HFFc6 (cell line): ENCODE measurements around the gene MXD3. TPM values are rescaled to one million over a fixed set of nuclear protein-coding genes. Genes with fewer than 3 reads are reported as not detected.
A peak's percentile ranks its signal among the peaks of the same experiment; 100 is the strongest.

Source experiments
- DNase-seq: peaks from one replicate; pipeline ENCODE4 v3.0.0-alpha.2; 2018
- H3K27ac Mint-ChIP-seq: 2 replicates; pipeline ENCODE4 v1.8.0; 2020; ENCODE audit warnings: mild to moderate bottlenecking, mixed read lengths
- H3K27me3 Mint-ChIP-seq: 2 replicates; pipeline ENCODE4 v1.8.0; 2021; ENCODE audit warnings: mild to moderate bottlenecking, moderate library complexity, mixed read lengths; ENCODE audit not compliant: insufficient read depth
- H3K36me3 Mint-ChIP-seq: 2 replicates; pipeline ENCODE4 v1.8.0; 2021; ENCODE audit warnings: low read depth, mixed read lengths
- H3K4me1 Mint-ChIP-seq: 2 replicates; pipeline ENCODE4 v1.8.0; 2020; ENCODE audit warnings: low read depth, mixed read lengths
- H3K4me3 Mint-ChIP-seq: 2 replicates; pipeline ENCODE4 v1.8.0; 2020; ENCODE audit warnings: mild to moderate bottlenecking, moderate library complexity, mixed read lengths
- H3K9me3 Mint-ChIP-seq: 2 replicates; pipeline ENCODE4 v1.8.0; 2020; ENCODE audit warnings: mild to moderate bottlenecking, mixed read lengths
- CTCF ChIP-seq: fragments of 200-600 bp; sonication (generic); IDR thresholded peaks from 2 replicates; pipeline ENCODE4 v1.5.0; 2021; ENCODE audit warnings: antibody characterized with exemption, mild to moderate bottlenecking
- total RNA-seq, 6 experiments: library from RNA; stranded (reverse); fragmentation: NEBNext Ultra II Directional; extraction: Animal tissue kit (Norgen Biotek cat#: 25700); gene quantifications; 2 replicates in 1 of 6; 3 replicates in 5 of 6; pipeline ENCODE4 v1.2.3, GENCODE V29; 2021

Gene MXD3
- total RNA-seq, 6 experiments from 2014 or later: 7.7 to 17.0 (median 15.3) TPM

- H3K9me3 Mint-ChIP-seq: no peaks in the 10 kb centered on the region
- H3K36me3 Mint-ChIP-seq: peaks cover 8% of the 10 kb centered on the region
- H3K4me3 Mint-ChIP-seq: no peak overlapping the region
- no peak for DNase-seq
- no peak for TF ChIP-seq CTCF
- H3K27ac Mint-ChIP-seq: no peak overlapping the region
- H3K4me1 Mint-ChIP-seq: peaks cover 13% of the 10 kb centered on the region
- no peaks in the 10 kb centered on the region; the same call in 1 of the 2 replicates for H3K27me3 Mint-ChIP-seq
These were observed 19.5 kb upstream of the MXD3 start for GRCh38 chr5:177330991-177331842.

DNA sequence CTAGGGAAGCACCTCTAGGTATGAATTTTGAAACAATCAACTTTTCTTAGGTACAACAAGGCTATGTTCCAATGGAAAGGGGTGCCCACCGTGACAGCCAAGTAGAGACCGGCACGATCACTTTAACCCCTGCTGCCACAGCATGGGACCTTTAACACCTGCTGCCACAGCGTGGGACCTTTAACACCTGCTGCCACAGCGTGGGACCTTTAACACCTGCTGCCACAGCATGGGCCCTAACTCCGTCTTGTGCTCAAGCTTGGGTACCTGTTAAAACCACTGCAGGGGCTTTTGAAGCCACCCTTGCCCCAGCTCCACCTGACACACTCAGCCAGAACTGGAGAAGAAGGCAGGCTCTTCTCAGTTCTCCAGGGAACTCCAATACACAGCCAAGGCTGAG lies 18.2 kb upstream of the MXD3 start:
- H3K36me3 Mint-ChIP-seq: peaks cover 9% of the 10 kb centered on the region
- peaks cover 26% of the 10 kb centered on the region for H3K4me1 Mint-ChIP-seq
- DNase-seq: no peak
- no peak overlapping the region for H3K4me3 Mint-ChIP-seq
- no peaks in the 10 kb centered on the region; the same call in 1 of the 2 replicates for H3K27me3 Mint-ChIP-seq
- H3K9me3 Mint-ChIP-seq: no peaks in the 10 kb centered on the region
- no peak overlapping the region for H3K27ac Mint-ChIP-seq
- no peak for TF ChIP-seq CTCF

GRCh38 chr5:177328545-177329231 lies 17.0 kb upstream of the MXD3 start:
- no peak for TF ChIP-seq CTCF
- DNase-seq: no peak
- H3K27me3 Mint-ChIP-seq: no peaks in the 10 kb centered on the region; the same call in 1 of the 2 replicates
- H3K27ac Mint-ChIP-seq: no peak overlapping the region
- H3K36me3 Mint-ChIP-seq: peaks cover 9% of the 10 kb centered on the region
- H3K4me1 Mint-ChIP-seq: peaks cover 26% of the 10 kb centered on the region
- H3K4me3 Mint-ChIP-seq: no peak overlapping the region
- no peaks in the 10 kb centered on the region for H3K9me3 Mint-ChIP-seq

- Mint-ChIP-seq H3K36me3 (peaks cover 5% of the 10 kb centered on the region), H3K4me1 (peaks cover 26% of the 10 kb centered on the region), H3K27me3 (no peaks in the 10 kb centered on the region; the same call in 1 of the 2 replicates), H3K27ac (no peak overlapping the region), H3K9me3 (no peaks in the 10 kb centered on the region), H3K4me3 (no peak overlapping the region)
- DNase-seq: no peak
- no peak for TF ChIP-seq CTCF
These were observed 16.1 kb upstream of the MXD3 start for GRCh38 chr5:177327539-177328522.

GRCh38 chr5:177325868-177326381 lies 14.2 kb upstream of the MXD3 start:
- peaks cover 26% of the 10 kb centered on the region for H3K4me1 Mint-ChIP-seq
- H3K27me3 Mint-ChIP-seq: no peaks in the 10 kb centered on the region; the same call in 1 of the 2 replicates
- TF ChIP-seq CTCF: no peak
- DNase-seq: no peak
- H3K36me3 Mint-ChIP-seq: peaks cover 9% of the 10 kb centered on the region
- no peaks in the 10 kb centered on the region for H3K9me3 Mint-ChIP-seq
- H3K27ac Mint-ChIP-seq: peak overlapping the region; percentile 51
- no peak overlapping the region for H3K4me3 Mint-ChIP-seq
